ENCODE results near the gene PSPN. TPM values are rescaled to one million over a fixed set of nuclear protein-coding genes. Genes with fewer than 3 reads are reported as not detected.

The PSPN gene
- polyA plus RNA-seq, 1 experiment: 0.41 TPM

DNA sequence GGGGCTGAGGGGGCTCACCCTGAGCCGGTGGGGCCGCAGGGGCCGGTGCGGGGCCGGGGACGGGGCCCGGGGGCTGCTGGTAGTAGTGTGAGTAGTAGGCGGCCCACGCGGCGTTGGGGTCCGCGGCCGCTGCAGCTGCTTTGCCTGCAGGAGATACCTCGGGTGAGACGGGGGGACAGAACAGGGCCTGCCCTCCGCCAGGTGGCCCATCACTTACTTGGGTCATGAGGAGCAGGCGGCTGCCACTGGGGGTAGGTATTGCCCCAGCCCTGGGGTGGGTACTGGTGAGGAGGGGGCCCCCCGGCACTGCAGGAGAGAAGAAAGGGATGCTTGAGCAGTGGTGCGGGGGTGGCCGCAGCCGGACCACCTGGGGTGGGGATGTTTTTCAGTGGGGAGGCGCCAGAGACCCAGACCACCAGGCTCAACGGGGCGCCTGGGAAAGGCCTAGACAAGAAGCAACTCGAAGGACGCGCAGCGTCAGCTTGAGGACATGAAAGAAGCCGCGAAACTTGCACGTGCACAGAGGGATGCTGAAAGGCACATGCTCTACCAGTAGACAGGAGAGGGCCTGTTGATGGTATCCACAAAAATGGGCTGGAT, 40.0 kb upstream of the PSPN start:
- Histone ChIP-seq H3K27ac (ENCODE audit: low read depth, low read length) (no peak overlapping the region), H3K4me3 (ENCODE audit: low read depth, low read length) (no peak overlapping the region), H3K27me3 (ENCODE audit: control insufficient read depth, insufficient read depth, low read length) (no peaks in the 10 kb centered on the region), H3K9me3 (ENCODE audit: control insufficient read depth, insufficient read depth, low read length) (no peaks in the 10 kb centered on the region; the same call in 1 of the 2 replicates)
- ChIA-PET CTCF (no interaction called here), POLR2A (no interaction called here)
- TF ChIP-seq, protein P1, sequence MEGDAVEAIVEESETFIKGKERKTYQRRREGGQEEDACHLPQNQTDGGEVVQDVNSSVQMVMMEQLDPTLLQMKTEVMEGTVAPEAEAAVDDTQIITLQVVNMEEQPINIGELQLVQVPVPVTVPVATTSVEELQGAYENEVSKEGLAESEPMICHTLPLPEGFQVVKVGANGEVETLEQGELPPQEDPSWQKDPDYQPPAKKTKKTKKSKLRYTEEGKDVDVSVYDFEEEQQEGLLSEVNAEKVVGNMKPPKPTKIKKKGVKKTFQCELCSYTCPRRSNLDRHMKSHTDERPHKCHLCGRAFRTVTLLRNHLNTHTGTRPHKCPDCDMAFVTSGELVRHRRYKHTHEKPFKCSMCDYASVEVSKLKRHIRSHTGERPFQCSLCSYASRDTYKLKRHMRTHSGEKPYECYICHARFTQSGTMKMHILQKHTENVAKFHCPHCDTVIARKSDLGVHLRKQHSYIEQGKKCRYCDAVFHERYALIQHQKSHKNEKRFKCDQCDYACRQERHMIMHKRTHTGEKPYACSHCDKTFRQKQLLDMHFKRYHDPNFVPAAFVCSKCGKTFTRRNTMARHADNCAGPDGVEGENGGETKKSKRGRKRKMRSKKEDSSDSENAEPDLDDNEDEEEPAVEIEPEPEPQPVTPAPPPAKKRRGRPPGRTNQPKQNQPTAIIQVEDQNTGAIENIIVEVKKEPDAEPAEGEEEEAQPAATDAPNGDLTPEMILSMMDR (IDR thresholded peaks at IDR 0.05; ENCODE audit: low read depth, low read length): no peak
- DNase-seq (ENCODE audit: low read depth, low spot score): no peak

DNA sequence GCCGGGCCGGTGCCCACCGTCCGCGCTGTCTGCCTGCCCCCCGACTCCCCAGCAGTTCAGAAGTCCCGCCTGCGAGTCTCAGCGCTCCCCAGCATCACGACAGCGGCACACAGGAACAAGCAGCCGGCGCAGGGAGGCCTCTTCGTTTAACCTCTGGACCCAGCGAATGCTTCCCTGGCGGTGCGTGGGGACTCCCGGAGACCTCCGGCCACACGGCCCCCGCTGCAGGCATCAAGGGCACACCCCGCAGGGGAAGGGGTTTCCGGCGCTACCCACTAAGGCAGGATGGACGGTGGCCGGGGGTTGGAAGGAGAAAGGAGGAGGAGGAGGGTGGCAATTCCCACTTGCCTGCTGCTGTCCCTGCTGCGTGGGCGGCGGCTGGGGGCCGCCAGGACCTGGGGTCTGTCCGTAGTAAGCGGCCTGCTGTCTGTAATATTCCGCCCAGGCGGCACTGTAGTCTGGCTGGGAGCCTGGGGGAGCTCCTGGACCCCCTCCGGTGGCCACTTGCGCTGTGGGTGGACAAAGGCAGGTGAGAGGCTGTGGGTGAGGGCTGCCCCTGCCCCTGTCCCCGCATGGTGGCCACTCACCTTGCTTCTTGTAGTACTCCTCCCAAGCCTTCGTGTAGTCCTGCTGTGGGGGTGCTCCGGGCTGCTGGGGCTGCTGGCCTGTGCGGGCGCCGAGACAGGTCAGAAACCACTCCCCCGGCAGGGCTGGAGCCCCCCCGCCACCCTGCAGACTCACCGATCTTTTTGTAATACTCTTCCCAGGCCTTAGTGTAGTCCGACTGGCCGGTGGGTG, 39.3 kb upstream of the PSPN start:
- ChIA-PET CTCF (no interaction called here), POLR2A (no interaction called here)
- TF ChIP-seq, protein P1 (IDR thresholded peaks at IDR 0.05; ENCODE audit: low read depth, low read length): no peak
- H3K9me3 ChIP-seq (ENCODE audit: control insufficient read depth, insufficient read depth, low read length): no peaks in the 10 kb centered on the region; the same call in 1 of the 2 replicates
- no peak overlapping the region for H3K27ac ChIP-seq (ENCODE audit: low read depth, low read length)
- no peaks in the 10 kb centered on the region for H3K27me3 ChIP-seq (ENCODE audit: control insufficient read depth, insufficient read depth, low read length)
- no peak for DNase-seq (ENCODE audit: low read depth, low spot score)
- no peak overlapping the region for H3K4me3 ChIP-seq (ENCODE audit: low read depth, low read length)

DNA sequence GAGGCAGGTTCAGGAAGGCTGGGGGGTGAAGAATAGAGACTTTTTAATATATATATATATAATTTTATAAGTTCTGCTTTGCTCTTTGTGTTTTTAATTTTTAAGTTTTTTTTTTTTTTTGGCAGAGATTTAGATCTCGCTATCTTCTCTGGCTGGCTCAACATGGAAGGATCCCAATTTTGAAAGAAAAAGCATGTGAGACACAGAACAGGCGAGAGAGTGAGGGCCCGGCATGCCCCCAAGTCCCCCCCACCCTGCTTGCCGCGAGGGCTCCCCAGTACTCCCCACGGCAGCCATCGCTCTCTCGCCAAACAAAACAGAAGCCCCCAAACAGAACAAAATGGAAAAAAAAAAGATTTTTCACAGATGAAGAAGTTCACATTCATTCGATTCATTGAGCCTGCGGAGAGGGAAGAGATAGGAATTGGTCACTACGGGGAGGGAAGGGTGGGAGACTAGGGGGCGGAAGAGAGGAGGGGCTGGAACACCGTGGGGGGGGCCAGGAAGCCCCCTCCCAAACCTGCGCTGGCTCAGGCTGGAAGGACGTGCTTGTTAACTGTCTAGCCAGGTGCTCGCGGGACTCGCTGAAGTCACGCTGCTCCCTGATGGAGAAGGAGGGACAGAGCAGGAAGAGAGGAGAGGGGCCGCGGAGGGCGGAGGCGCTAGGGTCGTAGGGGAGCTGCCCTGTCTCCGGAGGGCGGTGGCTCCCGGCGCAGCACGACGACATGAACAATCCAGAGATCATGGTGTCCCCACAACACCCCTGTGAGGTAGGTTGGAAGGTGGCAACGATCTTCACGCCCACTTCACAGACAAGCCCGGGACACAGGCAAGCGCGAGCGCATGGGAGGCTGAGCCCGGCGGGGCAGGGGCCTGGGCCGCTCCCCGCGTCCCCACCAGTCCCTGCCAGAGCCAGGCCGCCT, 38.2 kb upstream of the PSPN start:
- H3K9me3 ChIP-seq (ENCODE audit: control insufficient read depth, insufficient read depth, low read length): no peaks in the 10 kb centered on the region; the same call in 1 of the 2 replicates
- no peak overlapping the region for H3K27ac ChIP-seq (ENCODE audit: low read depth, low read length)
- no peak for DNase-seq (ENCODE audit: low read depth, low spot score)
- H3K27me3 ChIP-seq (ENCODE audit: control insufficient read depth, insufficient read depth, low read length): no peaks in the 10 kb centered on the region
- CTCF ChIA-PET: no interaction called here
- TF ChIP-seq, protein P1 (IDR thresholded peaks at IDR 0.05; ENCODE audit: low read depth, low read length): no peak
- POLR2A ChIA-PET: no interaction called here
- no peak overlapping the region for H3K4me3 ChIP-seq (ENCODE audit: low read depth, low read length)

DNA sequence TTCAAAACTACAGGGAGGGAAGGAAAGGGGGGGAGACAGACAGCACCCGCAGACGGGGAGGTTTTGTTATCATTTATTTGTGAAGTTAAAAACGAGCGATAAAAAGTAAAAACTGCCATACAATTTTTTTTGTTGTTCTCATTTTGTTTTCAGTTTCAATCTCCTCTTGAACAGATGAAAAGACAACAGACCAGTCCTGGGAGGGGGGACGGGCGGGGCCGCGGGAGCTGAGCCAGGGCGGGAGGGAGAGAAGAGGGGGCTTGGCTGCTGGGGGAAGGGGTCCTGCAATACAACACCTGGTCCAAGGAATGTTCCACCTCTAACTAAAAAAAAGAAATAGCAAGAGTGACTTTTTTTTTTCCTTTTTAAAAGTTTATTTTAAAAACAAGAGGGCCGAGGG, 37.6 kb upstream of the PSPN start:
- no peak overlapping the region for H3K27ac ChIP-seq (ENCODE audit: low read depth, low read length)
- ChIA-PET POLR2A (no interaction called here), CTCF (no interaction called here)
- H3K4me3 ChIP-seq (ENCODE audit: low read depth, low read length): no peak overlapping the region
- H3K9me3 ChIP-seq (ENCODE audit: control insufficient read depth, insufficient read depth, low read length): no peaks in the 10 kb centered on the region; the same call in 1 of the 2 replicates
- DNase-seq (ENCODE audit: low read depth, low spot score): no peak
- TF ChIP-seq, protein P1 (IDR thresholded peaks at IDR 0.05; ENCODE audit: low read depth, low read length): no peak
- H3K27me3 ChIP-seq (ENCODE audit: control insufficient read depth, insufficient read depth, low read length): no peaks in the 10 kb centered on the region

All from AG04450 (cell line).